ENCODE data around the gene ENC1. TPM values are rescaled to one million over a fixed set of nuclear protein-coding genes. Genes with fewer than 3 reads are reported as not detected.

Gene ENC1
- total and polyA plus RNA-seq, 2 of the 4 experiments (the other 2 are of a cell fraction), result 25.6 to 70.8 TPM

- no CpG with 5 or more reads among the region's 6 CpGs for WGBS, 2 experiments (ENCODE audit: extremely low coverage in 2 of 2, insufficient read length in 1 of 2)
- Histone ChIP-seq H3K9me3 (ENCODE audit: control insufficient read depth, insufficient read depth, low read length) (no peaks in the 10 kb centered on the region), H3K9me1 (ENCODE audit: insufficient read depth, low read length) (peaks cover 13% of the 10 kb centered on the region; the same call in 1 of the 2 replicates), H3K36me3 (ENCODE audit: control insufficient read depth, insufficient read depth, low read length) (peaks cover 5% of the 10 kb centered on the region; the same call in 1 of the 2 replicates), H3K56ac (ENCODE audit: extremely low read depth, insufficient read depth, low read length) (no peak overlapping the region), H4K91ac (ENCODE audit: insufficient read depth, low read depth, low read length) (no peak overlapping the region), H2BK15ac (ENCODE audit: low read depth, low read length) (no peak overlapping the region), H3K4ac (ENCODE audit: low read depth, low read length) (no peak overlapping the region), H2BK20ac (ENCODE audit: low read depth, low read length) (no peak overlapping the region), H3K4me2 (ENCODE audit: low read depth, low read length) (no peak overlapping the region), H3K14ac (replicated peaks; ENCODE audit: low read depth, low read length) (no peak overlapping the region), H4K5ac (ENCODE audit: low read depth, low read length) (no peak overlapping the region), H2BK120ac (ENCODE audit: low read depth, low read length) (no peak overlapping the region), H3K18ac (ENCODE audit: low read depth, low read length) (no peak overlapping the region), H3K4me3 (ENCODE audit: insufficient read depth, low read depth, low read length) (no peak overlapping the region), H2AK5ac (ENCODE audit: low read depth, low read length) (no peak overlapping the region), H4K8ac (ENCODE audit: low read depth in 2 of 2, low read length in 2 of 2) (no peak overlapping the region), H3K27me3 (ENCODE audit: control insufficient read depth, insufficient read depth, low read length) (no peaks in the 10 kb centered on the region), H3K23ac (ENCODE audit: low read depth, low read length) (no peak overlapping the region), H2AFZ (replicated peaks; ENCODE audit: low read length, poor library complexity) (no peak overlapping the region), H3K79me1 (ENCODE audit: low read depth in 1 of 2, low read length in 2 of 2) (peaks cover 22 to 51% of the 10 kb centered on the region in 2 experiments), H3K27ac (ENCODE audit: insufficient read depth, low read length) (no peak overlapping the region), H2BK5ac (ENCODE audit: low read depth, low read length, poor library complexity, severe bottlenecking) (no peak overlapping the region), H4K20me1 (ENCODE audit: insufficient read depth, low read length) (peaks cover 23% of the 10 kb centered on the region), H3K9ac (ENCODE audit: low read depth, low read length) (no peak overlapping the region), H2AK9ac (replicated peaks; ENCODE audit: low read depth, low read length, poor library complexity) (no peak overlapping the region), H3K4me1 (ENCODE audit: control insufficient read depth, insufficient read depth, low read length) (peaks cover 22% of the 10 kb centered on the region)
- ATAC-seq (ENCODE audit: low read depth), result no peak
- no TSS peak for BruUV-seq (replicated peaks)
- no peak for DNase-seq
- POLR2A ChIA-PET (ENCODE audit: unreplicated experiment), result no interaction called here
- CTCF ChIA-PET, result no interaction called here
- dilution Hi-C loops (cut with HindIII; ENCODE audit: low sequenced_read_pairs, unreplicated experiment), result no loop called here
- in situ Hi-C loops (cut with MboI; ENCODE audit: low sequenced_read_pairs), result no loop called here
- intact Hi-C loops (cut with micrococcal nuclease), result no loop called here
- TF ChIP-seq CHD1 (IDR thresholded peaks at IDR 0.05; ENCODE audit: low read depth, low read length) (no peak), BHLHE40 (IDR thresholded peaks at IDR 0.05; ENCODE audit: low read depth, low read length) (no peak), MXI1 (IDR thresholded peaks at IDR 0.05; ENCODE audit: borderline replicate concordance, low read depth, low read length) (no peak), SMC3 (IDR thresholded peaks at IDR 0.05; ENCODE audit: low read depth, low read length) (no peak), MAZ (IDR thresholded peaks at IDR 0.05; ENCODE audit: borderline replicate concordance, low read depth, low read length) (no peak), RFX5 (IDR thresholded peaks at IDR 0.05; ENCODE audit: low read depth, low read length) (no peak), CEBPB (IDR thresholded peaks at IDR 0.05; ENCODE audit: low read depth, low read length) (no peak), MAFK (IDR thresholded peaks at IDR 0.05; ENCODE audit: low read depth, low read length) (no peak), NFE2L2 (IDR thresholded peaks at IDR 0.05; ENCODE audit: low read depth, low read length) (no peak), USF2 (IDR thresholded peaks at IDR 0.05; ENCODE audit: low read depth, low read length) (no peak), FOS (IDR thresholded peaks at IDR 0.05; ENCODE audit: low read depth, low read length) (no peak), POLR2A (IDR thresholded peaks at IDR 0.05; ENCODE audit: low read depth, low read length) (no peak)
- TF ChIP-seq, protein P1, sequence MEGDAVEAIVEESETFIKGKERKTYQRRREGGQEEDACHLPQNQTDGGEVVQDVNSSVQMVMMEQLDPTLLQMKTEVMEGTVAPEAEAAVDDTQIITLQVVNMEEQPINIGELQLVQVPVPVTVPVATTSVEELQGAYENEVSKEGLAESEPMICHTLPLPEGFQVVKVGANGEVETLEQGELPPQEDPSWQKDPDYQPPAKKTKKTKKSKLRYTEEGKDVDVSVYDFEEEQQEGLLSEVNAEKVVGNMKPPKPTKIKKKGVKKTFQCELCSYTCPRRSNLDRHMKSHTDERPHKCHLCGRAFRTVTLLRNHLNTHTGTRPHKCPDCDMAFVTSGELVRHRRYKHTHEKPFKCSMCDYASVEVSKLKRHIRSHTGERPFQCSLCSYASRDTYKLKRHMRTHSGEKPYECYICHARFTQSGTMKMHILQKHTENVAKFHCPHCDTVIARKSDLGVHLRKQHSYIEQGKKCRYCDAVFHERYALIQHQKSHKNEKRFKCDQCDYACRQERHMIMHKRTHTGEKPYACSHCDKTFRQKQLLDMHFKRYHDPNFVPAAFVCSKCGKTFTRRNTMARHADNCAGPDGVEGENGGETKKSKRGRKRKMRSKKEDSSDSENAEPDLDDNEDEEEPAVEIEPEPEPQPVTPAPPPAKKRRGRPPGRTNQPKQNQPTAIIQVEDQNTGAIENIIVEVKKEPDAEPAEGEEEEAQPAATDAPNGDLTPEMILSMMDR (conservative IDR thresholded peaks at IDR 0.05; ENCODE audit: low read depth, low read length), result no peak
- TF ChIP-seq, protein P2, sequence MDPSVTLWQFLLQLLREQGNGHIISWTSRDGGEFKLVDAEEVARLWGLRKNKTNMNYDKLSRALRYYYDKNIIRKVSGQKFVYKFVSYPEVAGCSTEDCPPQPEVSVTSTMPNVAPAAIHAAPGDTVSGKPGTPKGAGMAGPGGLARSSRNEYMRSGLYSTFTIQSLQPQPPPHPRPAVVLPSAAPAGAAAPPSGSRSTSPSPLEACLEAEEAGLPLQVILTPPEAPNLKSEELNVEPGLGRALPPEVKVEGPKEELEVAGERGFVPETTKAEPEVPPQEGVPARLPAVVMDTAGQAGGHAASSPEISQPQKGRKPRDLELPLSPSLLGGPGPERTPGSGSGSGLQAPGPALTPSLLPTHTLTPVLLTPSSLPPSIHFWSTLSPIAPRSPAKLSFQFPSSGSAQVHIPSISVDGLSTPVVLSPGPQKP (IDR thresholded peaks at IDR 0.05; ENCODE audit: borderline replicate concordance, low read depth, low read length), result no peak
Observed at GRCh38 chr5:74628359-74628758, 12.2 kb downstream of the ENC1 start.

All from IMR-90 (cell line).